Medulla oblongata (tissue), 1 donor: Measurements from ENCODE around the gene U2SURP.

ENCODE experiments used
- DNase-seq: peaks from one replicate; pipeline ENCODE4 v3.0.0-alpha.2; 2015; ENCODE audit errors: extremely low spot score

Gene U2SURP

DNA sequence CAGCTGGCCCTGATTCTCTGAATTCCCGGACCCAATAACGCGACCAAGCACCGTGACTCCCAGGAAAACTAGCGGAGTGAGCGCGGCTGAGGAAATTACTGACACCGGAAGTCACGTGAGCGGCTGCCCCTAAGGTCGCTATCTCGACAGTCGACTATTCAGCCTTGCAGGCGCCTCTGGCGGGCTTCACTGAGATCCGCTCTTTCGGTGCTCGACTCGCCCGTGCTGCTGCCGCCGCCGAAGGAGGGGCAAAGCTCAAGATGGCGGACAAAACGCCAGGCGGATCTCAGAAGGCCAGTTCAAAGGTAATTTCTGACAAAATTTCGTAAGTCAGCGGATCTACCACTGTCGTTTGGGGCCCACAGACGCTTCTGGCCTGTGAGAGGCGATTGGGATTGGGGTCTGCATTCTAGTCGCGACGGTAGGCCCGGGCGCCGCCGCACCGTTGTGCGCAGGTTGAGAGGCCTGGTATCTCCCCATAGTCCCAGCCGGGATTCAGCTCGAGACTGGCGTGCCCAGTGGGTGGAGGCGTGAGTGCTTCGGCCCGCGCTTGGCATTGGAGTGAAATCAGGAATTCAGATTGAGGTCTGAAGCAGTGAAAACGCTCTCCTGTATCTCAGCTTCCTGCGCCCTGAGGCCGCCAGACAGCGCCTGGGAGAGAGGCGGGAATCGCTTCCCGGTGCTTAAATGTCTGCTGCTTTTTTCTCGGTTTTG lies at the start of gene U2SURP:
Gene U2SURP (plus strand): TSS at position 202 of the 714 bp plus-strand sequence. CDS start 59 bp downstream, at position 261.
- DNase-seq: peak; percentile 99

DNA sequence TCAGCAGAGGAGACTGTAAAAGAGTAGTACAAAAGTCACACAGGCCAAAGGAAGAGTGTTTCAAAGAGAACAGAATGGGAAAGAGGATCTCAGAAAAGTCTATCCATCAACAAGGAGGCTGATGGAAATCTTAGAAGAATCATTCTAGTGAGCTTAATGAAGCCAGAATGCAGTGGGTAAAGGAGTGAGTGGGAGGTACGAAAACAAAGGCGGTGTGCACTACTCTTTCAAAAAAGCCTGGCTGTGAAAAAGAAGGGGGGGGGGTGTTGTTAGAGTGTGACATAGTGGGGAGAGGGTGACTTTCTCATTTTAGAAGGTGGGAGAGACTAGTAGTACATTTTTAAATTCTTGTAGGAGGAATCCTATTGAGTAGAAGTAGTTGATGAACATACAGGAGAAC lies 49.6 kb upstream of the U2SURP start:
- DNase-seq: no peak

DNA sequence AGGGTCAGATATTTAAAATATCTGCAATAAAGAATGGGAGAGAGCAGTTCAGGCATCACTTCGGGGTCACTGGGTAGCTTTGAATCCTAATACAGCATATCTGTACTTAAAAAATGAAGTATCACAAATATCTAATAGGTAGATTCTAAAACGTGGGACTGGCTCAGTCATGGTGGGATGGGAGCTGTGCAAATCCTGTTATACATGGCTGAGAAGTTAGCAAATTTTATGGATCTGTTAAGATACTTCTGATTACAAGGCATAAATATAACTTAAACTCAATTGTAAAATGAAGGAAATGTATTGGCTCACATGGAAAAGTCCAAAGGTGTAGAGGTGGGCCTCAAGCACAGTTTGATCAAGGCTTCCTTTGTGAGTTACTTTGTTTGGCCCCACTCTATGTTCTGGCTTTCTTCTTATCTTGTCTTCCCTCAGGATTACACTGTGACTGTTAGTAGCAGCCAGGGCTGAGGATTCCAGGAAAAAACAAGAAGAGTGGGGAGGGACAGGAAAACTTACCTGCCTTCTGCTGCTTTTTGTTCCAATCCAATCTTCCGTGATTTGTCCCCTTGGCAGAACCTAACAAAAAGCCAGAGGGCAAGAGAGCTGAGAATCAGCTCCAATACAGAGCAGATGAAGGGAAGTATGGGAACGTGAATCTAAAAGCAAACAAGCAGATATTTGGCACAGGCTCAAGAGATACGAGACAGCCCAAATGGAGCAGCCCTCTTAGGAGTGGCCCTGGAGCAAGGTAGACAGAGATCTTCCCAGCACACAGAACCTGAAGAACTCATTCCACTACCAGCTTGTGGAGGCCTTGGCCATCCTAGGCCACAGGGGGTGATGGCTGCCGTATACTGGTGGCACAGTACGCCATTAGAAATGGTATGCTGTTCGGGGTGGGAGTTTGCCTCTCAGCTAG lies 48.8 kb upstream of the U2SURP start:
- no peak for DNase-seq

DNA sequence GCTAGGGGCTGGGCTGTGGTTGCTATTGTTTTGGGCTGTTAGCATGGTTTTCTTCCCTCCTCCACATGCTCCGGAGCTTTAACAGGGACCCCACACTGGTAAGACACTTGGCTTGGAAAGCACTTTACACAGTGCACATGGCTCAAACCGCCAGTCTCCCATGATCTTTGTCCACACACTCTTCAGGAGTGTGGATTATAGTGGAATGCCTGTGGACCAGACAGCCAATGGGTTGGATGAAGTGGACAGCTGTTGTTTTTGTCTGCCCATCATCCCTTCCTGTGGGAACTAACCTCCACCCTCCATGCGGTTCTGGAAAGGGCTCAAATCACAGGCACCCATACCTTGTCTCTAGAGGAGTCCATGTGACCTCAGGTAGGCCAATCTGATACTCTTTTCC lies 47.9 kb upstream of the U2SURP start:
- no peak for DNase-seq

DNA sequence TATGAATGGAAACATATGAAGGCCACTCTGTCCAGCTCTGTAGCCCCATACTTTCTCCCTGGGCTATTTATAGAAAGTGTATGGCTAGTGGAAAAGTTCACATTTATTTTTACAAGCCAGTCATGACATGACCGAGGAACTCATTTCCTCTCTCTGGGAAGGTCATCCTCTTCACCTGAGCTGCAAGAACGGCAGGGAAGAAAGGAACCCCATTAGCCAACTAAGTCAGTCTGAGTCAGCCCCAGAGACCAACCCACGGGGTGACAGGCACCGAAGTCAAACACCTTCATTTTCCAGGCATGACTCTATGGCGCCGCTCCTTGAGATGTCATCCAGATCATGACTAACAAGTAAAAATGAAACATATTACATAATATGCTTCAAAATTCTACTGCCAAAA lies 42.7 kb upstream of the U2SURP start:
- DNase-seq: no peak

DNA sequence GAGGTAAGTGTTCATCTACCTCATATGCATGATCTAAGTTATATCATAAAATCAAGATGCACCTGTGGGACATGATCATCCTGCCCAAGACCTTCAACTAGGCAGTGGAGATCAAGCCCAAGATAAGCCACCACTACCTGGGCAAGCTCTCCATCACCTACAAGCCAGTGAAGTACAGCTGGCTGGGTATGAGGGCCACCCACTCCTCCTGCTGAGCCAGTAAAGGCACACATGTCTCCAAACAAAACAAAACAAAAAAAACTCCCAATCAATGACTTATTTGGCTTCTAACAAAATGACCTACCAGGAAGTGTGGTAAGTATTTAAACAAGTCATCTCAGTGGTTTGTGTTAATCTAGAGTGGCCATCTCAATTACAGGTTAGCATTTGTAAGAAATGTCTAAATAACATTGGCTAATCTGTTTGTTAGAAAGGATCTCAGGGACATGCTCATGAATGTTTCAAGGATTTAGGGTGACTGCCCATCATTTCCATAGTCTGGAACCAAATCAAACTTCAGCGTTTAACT lies 41.0 kb upstream of the U2SURP start:
- DNase-seq: no peak

DNA sequence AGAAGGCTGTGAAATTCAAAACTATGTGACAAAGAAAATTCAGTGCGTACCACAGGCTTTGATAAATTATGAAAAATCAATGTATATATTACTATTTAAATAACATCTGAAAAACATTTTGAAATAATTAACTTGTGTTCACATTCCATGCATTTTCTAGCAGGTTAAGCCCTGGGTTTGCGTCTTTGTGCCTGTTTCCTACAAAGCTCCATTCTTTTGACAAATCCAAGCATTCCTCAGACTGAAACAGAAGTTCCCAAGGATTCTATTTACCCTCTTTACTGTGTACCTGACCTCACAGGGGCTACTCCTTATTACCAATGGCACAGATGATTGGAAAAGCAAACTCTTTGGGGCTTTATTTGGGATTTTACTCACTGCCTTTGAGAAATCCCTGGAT lies 39.8 kb upstream of the U2SURP start:
- no peak for DNase-seq

DNA sequence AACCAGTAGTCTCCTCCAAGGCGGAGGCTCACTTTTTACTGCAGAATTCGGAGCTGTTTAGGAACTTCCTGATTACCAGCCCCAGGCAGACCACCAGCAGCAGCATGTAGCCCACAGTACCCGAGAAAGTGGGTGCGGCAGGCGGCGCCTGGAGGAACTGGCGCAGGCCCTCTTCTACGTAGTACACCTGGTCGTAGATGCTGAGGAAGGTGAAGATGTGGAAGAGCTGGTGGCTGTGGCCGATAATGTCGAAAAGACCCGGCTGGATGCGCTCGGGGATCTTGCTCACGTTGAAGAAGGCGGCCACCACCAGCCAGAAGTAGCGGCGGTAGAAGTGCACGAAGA lies 39.2 kb upstream of the U2SURP start:
- DNase-seq: no peak

DNA sequence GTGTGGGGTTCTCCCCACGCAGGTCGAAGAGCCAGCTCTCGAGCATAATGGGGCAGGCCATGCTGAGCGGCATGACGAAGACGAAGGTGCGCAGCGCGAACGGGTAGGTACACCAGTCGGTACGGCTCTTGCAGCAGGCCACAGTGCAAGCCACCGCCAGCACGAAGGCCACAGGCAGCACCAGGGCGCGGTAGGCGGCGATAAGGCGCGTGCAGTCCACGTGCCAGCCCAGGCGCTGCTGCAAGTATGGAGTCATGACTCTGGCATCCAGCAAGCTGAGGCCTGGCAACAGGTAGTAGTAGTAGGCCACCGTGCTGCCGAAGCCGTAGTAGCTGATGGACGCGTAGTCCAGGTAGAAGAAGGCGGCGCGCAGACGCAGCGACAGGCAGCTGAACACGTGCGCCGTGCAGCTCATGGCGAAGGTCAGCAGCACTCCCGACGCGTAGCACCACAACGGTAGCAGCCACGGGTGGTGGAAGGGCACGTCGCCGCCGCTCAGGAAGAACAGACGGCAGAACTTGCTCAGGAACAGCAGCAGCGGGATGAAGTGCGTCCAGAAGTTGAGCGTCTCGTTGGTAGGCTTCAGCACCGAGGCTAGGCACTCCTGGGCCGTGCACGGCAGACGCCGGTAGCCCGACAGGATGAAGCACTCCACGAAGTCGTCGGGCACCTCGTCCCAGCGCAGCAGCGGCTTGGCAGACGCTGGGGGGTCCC lies 38.7 kb upstream of the U2SURP start:
- DNase-seq: no peak

DNA sequence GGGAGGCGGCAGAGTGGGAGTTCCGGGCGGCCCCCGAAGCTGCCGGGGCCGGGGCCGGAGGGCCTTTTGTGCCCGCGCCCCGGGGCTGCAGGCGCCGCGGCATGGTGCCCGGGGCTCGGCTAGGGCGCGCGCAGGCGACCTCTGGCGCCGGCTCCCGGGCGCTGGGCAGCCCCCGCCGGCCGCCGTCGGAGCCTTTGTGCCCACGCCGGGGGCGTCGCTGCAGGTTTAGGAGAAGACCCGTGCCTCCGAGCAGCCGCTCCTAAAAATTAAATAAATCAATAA lies 38.2 kb upstream of the U2SURP start:
- DNase-seq: no peak

DNA sequence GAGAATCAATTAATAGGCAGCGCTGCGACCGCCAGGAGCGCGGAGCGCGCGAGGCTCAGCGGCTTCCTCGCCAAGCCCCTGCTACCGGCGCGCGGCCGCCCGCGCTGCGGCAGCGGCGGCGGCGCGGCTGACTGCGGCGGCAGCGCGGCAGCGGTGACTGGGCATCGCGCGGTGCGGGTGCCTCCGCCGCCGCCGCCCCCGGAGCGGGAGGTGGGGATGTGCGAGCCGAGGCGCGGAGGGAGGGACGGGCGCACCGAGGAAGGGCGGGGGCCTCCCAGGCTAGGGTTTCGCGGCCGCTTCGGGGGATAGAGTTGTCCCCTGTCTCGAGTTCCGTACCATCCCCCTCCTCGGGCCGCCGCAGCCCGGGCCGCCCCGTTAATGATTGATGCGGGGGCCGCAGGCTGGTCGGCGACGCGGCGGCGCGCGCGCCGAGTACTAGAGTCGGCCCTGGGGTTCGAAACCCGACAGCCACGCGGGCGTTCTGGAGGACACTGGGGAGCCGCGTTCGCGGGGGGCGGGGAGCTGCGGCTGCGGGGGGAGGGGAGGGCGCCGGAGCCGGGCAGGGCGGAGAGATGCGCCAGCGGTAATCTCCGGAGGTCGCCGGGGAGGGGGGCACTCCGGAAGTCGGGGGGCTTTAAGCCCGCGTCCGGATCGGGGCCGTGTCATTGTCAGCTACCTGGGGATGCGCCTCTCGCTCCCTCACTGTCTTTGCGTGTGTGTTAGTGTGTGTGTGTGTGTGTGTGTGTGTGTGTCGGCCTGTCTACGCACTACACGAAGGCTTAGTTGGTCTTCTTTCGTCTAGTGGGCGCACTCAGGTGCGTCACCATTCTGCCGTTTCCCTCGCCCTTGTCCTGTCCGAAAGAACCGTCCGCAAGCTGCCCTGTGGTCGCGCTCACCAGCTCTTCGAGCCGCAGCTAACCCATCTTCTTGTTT lies 37.6 kb upstream of the U2SURP start, which contains the start of gene PAQR9:
Gene PAQR9 (minus strand): TSS at position 159 of the 933 bp plus-strand sequence. CDS start 338 bp downstream, outside the sequence.
- no peak for DNase-seq

DNA sequence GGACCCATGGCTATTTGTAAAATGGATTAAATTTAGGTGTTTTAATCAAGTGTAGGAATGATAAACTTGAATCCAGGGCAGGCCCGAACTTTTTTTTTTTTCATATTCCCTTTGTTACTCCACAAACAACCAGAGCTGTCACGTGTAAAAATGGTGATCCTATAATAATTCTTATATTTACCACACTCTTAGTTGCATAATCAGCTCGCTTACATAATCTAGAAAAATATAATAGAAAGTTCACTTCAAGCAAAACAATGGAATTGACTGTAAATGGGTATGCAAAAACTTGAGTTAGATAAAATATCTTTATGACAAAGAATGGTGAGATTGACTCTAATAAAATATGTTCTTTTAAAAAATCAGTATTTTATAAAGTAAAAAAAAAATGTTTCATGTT lies 35.8 kb upstream of the U2SURP start:
- DNase-seq: no peak

DNA sequence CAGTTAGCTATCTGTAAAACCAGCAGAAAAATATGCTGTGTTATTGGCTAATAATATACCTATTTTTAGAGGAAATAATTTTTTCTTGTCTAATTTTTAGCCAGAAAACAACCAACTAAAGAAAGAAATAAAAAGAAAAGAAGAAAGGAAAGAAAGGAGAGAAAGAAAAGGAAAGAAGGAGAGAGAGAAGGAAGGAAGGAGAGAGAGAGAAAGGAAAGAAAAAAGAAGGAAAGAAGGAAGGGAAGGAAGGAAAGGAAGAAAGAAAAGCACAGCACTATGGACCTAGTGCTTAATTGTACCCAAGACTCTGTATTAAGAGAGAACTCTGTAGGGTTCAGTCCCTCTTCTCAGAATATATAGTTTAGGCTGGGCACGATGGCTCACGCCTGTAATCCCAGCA lies 34.6 kb upstream of the U2SURP start:
- no peak for DNase-seq

DNA sequence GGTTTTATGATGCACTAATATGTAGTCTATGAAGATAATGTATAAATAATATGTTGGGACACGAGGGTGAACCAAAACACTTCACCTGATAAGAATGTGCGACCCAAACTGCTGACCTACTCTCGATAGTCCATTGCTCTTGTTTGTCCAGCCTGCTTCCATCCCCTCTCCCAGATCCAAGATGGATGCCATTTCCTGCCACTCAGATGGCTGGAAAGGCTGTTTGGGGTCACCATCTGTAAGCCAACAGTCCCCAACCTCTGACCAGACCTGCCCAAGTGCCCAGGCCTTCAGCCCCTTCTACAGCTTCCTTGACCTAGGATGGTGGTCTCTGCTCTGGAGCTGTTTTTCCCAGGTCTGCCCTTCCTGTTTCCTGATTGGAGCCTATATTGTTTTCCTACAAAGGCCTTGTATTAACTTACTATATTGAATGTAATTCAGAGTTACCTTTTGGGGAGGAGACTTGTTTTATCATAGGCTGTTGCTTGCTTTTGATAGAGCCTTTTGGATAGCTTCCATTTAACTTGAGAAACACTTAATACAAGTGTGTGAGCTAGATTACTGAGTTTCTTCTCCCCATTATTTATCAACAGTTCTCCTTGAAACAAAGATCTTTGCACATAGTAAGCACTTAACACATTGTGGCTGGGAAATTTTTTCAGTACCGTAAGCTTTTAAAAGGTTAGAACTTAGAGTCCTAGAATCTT lies 32.9 kb upstream of the U2SURP start:
- no peak for DNase-seq

DNA sequence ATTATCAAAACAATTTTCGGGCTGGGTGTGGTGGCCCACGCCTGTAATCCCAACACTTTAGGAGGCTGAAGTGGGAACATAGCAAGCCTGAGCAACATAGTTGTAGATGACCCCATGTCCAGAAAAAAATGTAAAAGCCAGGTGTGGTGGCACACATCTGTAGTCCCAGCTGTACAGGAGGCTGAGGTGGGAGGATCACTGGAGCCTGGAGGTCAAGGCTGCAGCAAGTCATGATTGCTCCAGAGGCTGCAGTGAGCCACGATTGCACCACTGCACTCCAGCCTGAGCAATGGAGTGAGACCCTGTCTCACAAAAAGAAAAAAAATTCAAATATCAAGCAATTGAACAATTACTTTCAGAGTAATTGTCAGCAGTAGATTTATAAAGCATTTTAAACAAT lies 29.9 kb upstream of the U2SURP start:
- DNase-seq: no peak

DNA sequence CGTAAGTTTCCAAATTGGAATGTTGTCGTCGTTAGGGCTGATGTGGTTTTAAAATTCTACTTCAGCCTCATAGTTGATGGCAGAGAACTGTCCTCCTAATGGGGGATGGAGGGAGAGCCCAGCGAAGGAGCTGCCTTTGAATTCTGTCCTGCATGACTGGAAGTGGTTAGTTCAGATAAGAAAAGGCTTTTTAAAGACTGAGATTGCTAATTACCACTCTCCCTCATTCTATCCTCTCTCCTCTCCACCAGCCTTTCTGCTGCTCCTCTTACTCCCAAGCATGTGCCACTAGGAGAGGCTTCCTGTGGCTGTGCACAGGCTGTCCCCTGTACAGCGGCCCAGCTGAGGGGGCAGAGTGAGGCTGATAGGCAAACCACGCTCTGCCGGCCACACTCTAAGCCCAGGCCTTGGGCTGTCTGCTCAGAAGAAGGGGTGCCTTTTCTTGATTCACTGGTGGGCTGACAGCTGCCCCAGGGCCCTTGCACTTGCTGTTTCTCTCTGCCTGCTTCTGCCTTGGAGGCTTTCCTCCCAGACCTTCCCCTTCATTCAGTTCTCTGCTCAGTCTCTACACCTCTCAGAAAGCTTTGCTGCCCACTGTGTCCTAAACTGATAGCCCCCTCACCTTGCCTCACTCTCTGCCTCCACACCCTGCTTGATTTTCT lies 29.1 kb upstream of the U2SURP start:
- DNase-seq: no peak

DNA sequence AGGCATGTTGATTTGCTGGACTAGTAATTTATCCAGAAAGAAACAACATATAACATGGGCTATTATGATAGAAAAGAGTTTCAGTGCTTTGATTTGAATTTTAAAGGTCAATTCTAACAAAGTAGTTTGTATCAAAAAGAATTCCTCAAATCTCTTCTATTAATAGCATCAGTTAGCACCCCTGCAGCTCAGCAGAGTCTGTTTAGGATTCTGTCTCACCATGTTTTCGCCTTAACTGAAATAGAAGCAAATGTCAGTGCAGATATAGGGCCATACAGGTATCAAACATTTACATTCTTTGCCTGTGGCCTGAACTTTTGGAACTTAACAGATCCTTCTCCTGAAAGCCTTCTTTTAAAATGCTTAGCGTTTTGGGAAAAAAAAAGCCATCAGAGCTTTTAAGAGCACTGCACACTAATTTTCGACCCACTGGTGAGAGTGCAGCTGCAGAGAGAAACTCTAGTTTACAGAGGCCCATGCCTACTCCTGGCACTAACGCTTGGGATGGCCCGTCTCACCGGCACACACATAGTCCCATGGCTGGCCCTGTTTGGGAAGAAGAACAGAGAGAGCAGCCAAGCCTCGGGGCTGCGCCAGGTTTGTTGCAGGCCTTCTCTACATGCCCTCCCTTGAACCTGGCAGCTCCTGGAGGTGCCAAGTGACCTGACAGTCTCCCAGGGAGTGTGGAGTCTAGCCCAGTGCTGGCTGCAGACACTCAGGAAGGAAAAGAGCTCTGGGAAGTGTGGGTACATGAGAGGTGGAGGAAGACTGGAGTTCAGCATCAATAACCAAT lies 28.0 kb upstream of the U2SURP start:
- peak; percentile 78 for DNase-seq

DNA sequence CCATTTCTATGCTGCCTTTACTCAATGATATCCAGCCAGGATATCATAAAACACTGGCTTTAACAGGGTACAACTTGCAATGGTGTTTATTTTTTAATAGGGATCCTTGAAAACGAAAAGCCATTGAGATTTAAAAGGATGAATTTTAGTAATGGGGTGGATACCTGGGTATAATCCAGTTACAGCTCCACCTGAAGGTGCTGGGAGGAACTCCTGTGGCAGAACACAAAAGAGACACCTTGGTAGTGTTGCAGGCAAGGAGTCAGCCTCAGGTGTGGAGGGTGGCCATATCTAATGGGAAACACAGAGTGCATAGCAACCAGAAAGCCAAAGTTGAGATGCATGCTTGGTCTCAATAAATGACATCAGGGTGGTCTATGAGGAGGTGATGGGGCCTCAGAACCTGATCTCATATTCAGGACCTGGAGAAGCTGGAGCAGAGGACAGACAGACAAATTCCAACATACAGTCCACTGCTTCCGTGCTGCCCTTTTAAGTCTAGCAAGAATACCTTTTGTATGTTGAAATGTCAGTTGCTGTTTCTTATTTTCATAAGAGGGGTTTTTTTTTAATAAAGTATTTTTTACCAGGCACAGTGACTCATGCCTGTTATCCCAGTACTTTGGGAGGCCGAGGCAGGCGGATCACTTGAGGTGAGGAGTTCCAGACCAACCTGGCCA lies 25.9 kb upstream of the U2SURP start:
- DNase-seq: no peak
